Liver (tissue), 3 donors: ENCODE results near the gene ARID5B.

Experiments used
- CTCF ChIP-seq: fragments of 150-350 bp; IDR thresholded peaks from 2 replicates; pipeline ENCODE4 v1.5.1; 2017; ENCODE audit warnings: improper control_type of control experiment, low read depth, low read length; ENCODE audit not compliant: missing input control
- EGR1 ChIP-seq, 2 donors: IDR thresholded peaks; 2 replicates each; pipeline ENCODE4 v1.6.1; 2016 to 2018; ENCODE audit warnings: antibody characterized with exemption in 2 of 2, low read depth in 2 of 2
- FOXA1 ChIP-seq: IDR thresholded peaks from 2 replicates; pipeline ENCODE4 v1.6.1; 2016; ENCODE audit warnings: antibody characterized with exemption
- GABPA ChIP-seq, 2 donors: IDR thresholded peaks in 1 of 2; conservative IDR thresholded peaks in 1 of 2; 2 replicates each; pipeline ENCODE4 v1.6.1; 2016; ENCODE audit warnings: antibody characterized with exemption in 2 of 2, mild to moderate bottlenecking in 1 of 2, moderate library complexity in 1 of 2
- HNF4A ChIP-seq, 2 donors: conservative IDR thresholded peaks; 2 replicates each; pipeline ENCODE4 v1.6.1; 2016; ENCODE audit warnings: antibody characterized with exemption in 2 of 2, mild to moderate bottlenecking in 2 of 2
- RAD21 ChIP-seq, 2 donors: IDR thresholded peaks; 2 replicates each; pipeline ENCODE4 v1.6.1; 2016; ENCODE audit warnings: antibody characterized with exemption in 2 of 2, mild to moderate bottlenecking in 2 of 2
- TAF1 ChIP-seq: conservative IDR thresholded peaks from 2 replicates; pipeline ENCODE4 v1.6.1; 2016; ENCODE audit warnings: antibody characterized with exemption, mild to moderate bottlenecking
- donor health status: healthy.
- donor health status: healthy.

DNA sequence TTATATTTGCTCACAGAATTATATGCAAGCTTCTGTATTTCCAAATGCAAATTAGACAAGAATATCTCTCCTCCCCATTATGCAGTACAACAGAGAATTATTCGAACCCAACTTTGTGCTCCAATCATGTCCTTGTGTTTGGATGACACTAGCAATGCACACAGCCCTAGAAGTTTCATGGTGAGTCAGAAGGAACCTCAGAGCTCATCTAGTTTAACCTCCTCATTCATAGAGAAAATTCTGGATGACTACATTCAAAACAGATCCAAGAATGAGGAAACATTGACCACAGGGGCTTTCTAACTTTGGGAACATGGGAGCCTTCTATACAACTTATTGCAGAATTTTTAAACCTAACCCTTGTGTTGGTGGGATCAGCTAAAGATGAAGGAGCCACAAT is 12.8 kb upstream of the ARID5B start:
- no peak for TF ChIP-seq CTCF
- TF ChIP-seq TAF1 = no peak
- TF ChIP-seq GABPA (IDR thresholded peaks at IDR 0.05 in 1 of 2, conservative IDR thresholded peaks at IDR 0.05 in 1 of 2) = no peak
- no peak for TF ChIP-seq HNF4A (conservative IDR thresholded peaks at IDR 0.05)
- TF ChIP-seq EGR1 (IDR thresholded peaks at IDR 0.05; ENCODE audit: low read depth in 2 of 2) = no peak
- TF ChIP-seq FOXA1 = no peak
- TF ChIP-seq RAD21 (IDR thresholded peaks at IDR 0.05) = no peak
